ENCODE data around the gene KCND3. TPM values are rescaled to one million over a fixed set of nuclear protein-coding genes. Genes with fewer than 3 reads are reported as not detected.

Gene KCND3
- total and polyA plus RNA-seq, 4 donors, result 1.0 to 27.1 (median 6.1) TPM

DNA sequence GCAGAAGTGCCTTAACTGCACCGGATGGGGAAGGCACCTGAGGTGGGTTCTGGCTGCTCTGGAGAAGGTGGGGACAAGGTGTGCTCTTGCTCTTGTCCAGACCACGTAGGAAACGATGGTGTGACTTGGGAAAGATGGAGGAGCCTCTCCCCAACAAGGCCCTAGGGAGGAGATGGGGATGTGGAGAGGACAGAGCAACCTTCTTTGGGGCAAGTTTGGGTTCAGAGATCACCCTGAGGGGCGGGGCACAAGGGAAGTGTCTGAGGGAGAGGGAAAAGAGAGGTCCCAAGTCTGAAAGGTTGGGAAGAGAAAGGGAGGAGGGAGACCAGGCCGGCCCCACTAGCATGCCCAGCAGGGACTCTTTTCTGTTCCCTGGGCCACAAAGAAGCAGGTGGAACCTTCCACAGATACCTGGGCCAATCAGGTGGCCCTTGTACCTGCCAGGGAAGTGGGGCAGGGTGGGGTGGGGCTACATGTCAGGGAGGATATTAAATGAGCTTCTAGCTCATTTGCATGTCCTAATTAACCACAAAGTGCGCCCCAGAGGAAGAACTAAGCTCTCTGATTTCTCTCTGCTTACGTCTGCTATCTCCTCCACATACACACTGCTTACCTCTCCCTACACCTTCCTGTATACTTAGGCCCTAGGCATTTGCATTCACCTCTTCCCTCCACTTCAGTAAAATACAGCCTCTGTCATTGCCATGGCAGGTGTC lies 266.2 kb downstream of the KCND3 start:
- TF ChIP-seq HNF4G (IDR thresholded peaks at IDR 0.05) (no peak), NR2F2 (IDR thresholded peaks at IDR 0.05) (no peak), HNF4A (conservative IDR thresholded peaks at IDR 0.05) (no peak)
- no peak for DNase-seq (ENCODE audit: low spot score)
- H3K9me3 ChIP-seq (ENCODE audit: control insufficient read depth in 4 of 4, low read length in 3 of 4), result no peaks in the 10 kb centered on the region
- no peak overlapping the region for H3K9ac ChIP-seq (ENCODE audit: low read depth in 1 of 2, low read length in 2 of 2)
- no peaks in the 10 kb centered on the region for H3K4me1 ChIP-seq (ENCODE audit: control insufficient read depth in 4 of 4, insufficient read depth in 4 of 4, low read length in 3 of 4)
- H3K27ac ChIP-seq (ENCODE audit: low read depth in 1 of 2, low read length in 2 of 2), result no peak overlapping the region
- H3K4me3 ChIP-seq (ENCODE audit: low read depth in 1 of 3, low read length in 3 of 3), result no peak overlapping the region
- no peaks in the 10 kb centered on the region for H3K36me3 ChIP-seq (ENCODE audit: control insufficient read depth in 4 of 4, insufficient read depth in 3 of 4, low read depth in 1 of 4, low read length in 3 of 4)
- no peaks in the 10 kb centered on the region for H3K27me3 ChIP-seq (ENCODE audit: control insufficient read depth in 4 of 4, insufficient read depth in 4 of 4, low read length in 3 of 4)
- 86% methylated on average over 7 of the region's 7 CpGs for WGBS

DNA sequence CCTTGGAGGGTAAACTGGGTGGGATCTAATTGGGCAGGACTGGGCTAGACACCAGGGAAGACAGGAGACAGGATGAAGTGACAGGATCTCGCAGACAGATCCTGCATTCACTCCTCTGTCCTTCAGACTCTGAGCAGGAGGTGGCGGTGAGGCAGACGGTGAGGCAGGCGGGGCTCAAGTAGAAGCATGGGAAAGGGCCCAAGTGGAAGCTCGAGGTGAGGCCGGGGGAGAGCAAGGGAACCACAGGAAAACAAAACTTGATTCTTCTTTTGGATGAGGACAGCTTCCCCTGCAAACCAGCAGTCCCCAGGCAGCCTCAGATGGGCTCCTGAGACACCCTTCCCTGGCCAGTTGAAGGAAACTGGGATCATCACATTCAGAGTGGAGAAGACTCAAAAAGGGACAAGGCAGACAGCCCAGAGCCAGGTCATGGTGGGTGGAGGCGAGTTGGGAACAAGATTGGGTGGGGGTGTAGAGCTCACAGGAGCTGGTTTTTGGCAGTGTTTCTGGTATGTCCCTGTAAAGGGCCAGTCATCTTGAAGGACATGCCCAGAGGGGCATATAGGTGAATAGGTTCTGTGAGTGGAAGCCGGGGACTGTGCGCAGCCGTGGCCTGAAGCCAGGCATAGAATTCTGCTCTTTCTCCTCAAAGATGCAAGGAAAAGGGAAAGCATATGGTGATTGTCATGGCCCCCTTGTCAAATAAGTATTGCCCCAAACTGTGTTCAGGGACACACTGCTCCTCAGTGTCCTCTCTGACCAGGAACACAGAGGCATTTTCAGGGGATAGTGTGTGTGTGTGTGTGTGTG lies 268.3 kb downstream of the KCND3 start:
- 81% methylated on average over 10 of the region's 10 CpGs for WGBS
- TF ChIP-seq, protein P1, sequence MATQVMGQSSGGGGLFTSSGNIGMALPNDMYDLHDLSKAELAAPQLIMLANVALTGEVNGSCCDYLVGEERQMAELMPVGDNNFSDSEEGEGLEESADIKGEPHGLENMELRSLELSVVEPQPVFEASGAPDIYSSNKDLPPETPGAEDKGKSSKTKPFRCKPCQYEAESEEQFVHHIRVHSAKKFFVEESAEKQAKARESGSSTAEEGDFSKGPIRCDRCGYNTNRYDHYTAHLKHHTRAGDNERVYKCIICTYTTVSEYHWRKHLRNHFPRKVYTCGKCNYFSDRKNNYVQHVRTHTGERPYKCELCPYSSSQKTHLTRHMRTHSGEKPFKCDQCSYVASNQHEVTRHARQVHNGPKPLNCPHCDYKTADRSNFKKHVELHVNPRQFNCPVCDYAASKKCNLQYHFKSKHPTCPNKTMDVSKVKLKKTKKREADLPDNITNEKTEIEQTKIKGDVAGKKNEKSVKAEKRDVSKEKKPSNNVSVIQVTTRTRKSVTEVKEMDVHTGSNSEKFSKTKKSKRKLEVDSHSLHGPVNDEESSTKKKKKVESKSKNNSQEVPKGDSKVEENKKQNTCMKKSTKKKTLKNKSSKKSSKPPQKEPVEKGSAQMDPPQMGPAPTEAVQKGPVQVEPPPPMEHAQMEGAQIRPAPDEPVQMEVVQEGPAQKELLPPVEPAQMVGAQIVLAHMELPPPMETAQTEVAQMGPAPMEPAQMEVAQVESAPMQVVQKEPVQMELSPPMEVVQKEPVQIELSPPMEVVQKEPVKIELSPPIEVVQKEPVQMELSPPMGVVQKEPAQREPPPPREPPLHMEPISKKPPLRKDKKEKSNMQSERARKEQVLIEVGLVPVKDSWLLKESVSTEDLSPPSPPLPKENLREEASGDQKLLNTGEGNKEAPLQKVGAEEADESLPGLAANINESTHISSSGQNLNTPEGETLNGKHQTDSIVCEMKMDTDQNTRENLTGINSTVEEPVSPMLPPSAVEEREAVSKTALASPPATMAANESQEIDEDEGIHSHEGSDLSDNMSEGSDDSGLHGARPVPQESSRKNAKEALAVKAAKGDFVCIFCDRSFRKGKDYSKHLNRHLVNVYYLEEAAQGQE (IDR thresholded peaks at IDR 0.05), result no peak
- TF ChIP-seq RXRA (IDR thresholded peaks at IDR 0.05) (no peak), RAD21 (IDR thresholded peaks at IDR 0.05) (no peak), FOXA1 (IDR thresholded peaks at IDR 0.05) (no peak), HNF4A (conservative IDR thresholded peaks at IDR 0.05) (no peak), YY1 (IDR thresholded peaks at IDR 0.05) (no peak), SP1 (IDR thresholded peaks at IDR 0.05) (no peak), HNF4G (IDR thresholded peaks at IDR 0.05) (no peak), FOXA2 (IDR thresholded peaks at IDR 0.05) (no peak), GABPA (IDR thresholded peaks at IDR 0.05 in 1 of 2, conservative IDR thresholded peaks at IDR 0.05 in 1 of 2) (no peak), EGR1 (IDR thresholded peaks at IDR 0.05; ENCODE audit: low read depth in 2 of 2) (no peak)
- TF ChIP-seq, protein P2, sequence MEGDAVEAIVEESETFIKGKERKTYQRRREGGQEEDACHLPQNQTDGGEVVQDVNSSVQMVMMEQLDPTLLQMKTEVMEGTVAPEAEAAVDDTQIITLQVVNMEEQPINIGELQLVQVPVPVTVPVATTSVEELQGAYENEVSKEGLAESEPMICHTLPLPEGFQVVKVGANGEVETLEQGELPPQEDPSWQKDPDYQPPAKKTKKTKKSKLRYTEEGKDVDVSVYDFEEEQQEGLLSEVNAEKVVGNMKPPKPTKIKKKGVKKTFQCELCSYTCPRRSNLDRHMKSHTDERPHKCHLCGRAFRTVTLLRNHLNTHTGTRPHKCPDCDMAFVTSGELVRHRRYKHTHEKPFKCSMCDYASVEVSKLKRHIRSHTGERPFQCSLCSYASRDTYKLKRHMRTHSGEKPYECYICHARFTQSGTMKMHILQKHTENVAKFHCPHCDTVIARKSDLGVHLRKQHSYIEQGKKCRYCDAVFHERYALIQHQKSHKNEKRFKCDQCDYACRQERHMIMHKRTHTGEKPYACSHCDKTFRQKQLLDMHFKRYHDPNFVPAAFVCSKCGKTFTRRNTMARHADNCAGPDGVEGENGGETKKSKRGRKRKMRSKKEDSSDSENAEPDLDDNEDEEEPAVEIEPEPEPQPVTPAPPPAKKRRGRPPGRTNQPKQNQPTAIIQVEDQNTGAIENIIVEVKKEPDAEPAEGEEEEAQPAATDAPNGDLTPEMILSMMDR (IDR thresholded peaks at IDR 0.05; ENCODE audit: low read depth, low read length, missing input control), result no peak
- TF ChIP-seq, protein P3, sequence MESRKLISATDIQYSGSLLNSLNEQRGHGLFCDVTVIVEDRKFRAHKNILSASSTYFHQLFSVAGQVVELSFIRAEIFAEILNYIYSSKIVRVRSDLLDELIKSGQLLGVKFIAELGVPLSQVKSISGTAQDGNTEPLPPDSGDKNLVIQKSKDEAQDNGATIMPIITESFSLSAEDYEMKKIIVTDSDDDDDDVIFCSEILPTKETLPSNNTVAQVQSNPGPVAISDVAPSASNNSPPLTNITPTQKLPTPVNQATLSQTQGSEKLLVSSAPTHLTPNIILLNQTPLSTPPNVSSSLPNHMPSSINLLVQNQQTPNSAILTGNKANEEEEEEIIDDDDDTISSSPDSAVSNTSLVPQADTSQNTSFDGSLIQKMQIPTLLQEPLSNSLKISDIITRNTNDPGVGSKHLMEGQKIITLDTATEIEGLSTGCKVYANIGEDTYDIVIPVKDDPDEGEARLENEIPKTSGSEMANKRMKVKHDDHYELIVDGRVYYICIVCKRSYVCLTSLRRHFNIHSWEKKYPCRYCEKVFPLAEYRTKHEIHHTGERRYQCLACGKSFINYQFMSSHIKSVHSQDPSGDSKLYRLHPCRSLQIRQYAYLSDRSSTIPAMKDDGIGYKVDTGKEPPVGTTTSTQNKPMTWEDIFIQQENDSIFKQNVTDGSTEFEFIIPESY (IDR thresholded peaks at IDR 0.05), result no peak
- TF ChIP-seq, protein P4, sequence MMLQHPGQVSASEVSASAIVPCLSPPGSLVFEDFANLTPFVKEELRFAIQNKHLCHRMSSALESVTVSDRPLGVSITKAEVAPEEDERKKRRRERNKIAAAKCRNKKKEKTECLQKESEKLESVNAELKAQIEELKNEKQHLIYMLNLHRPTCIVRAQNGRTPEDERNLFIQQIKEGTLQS (IDR thresholded peaks at IDR 0.05), result no peak
- TF ChIP-seq, protein P5, sequence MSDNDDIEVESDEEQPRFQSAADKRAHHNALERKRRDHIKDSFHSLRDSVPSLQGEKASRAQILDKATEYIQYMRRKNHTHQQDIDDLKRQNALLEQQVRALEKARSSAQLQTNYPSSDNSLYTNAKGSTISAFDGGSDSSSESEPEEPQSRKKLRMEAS (IDR thresholded peaks at IDR 0.05), result no peak
- Histone ChIP-seq H3K9ac (ENCODE audit: low read depth in 1 of 2, low read length in 2 of 2) (no peak overlapping the region), H3K4me3 (ENCODE audit: low read depth in 1 of 3, low read length in 3 of 3) (no peak overlapping the region), H3K4me1 (ENCODE audit: control insufficient read depth in 4 of 4, insufficient read depth in 4 of 4, low read length in 3 of 4) (no peaks in the 10 kb centered on the region), H3K36me3 (ENCODE audit: control insufficient read depth in 4 of 4, insufficient read depth in 3 of 4, low read depth in 1 of 4, low read length in 3 of 4) (no peaks in the 10 kb centered on the region), H3K9me3 (ENCODE audit: control insufficient read depth in 4 of 4, low read length in 3 of 4) (no peaks in the 10 kb centered on the region), H3K27me3 (ENCODE audit: control insufficient read depth in 4 of 4, insufficient read depth in 4 of 4, low read length in 3 of 4) (no peaks in the 10 kb centered on the region), H3K27ac (ENCODE audit: low read depth in 1 of 2, low read length in 2 of 2) (no peak overlapping the region)
- DNase-seq (ENCODE audit: low spot score), result no peak
